Activated T-helper 17 cell treated with anti-CD3 and anti-CD28 coated beads, Interleukin-2, amount 50 U/mL, for 72 hours (primary cell): ENCODE results near the gene NBAS. TPM values are rescaled to one million over a fixed set of nuclear protein-coding genes. Genes with fewer than 3 reads are reported as not detected.

Source experiments
- ATAC-seq: fragments of 150-1000 bp; cut with Tn5 transposase; replicated peaks from 2 replicates; pipeline ENCODE4 v1.10.0; 2021; ENCODE audit warnings: mild to moderate bottlenecking, moderate library complexity
- H3K27ac Mint-ChIP-seq: one replicate; pipeline ENCODE4 v1.8.0; 2022; ENCODE audit warnings: mixed read lengths
- H3K27me3 Mint-ChIP-seq: one replicate; pipeline ENCODE4 v1.8.0; 2022; ENCODE audit warnings: mixed read lengths
- H3K36me3 Mint-ChIP-seq: one replicate; pipeline ENCODE4 v1.8.0; 2022; ENCODE audit warnings: low read depth, mild to moderate bottlenecking, mixed read lengths
- H3K4me1 Mint-ChIP-seq: one replicate; pipeline ENCODE4 v1.8.0; 2022; ENCODE audit warnings: mixed read lengths
- H3K4me3 Mint-ChIP-seq: one replicate; pipeline ENCODE4 v1.8.0; 2022; ENCODE audit warnings: mild to moderate bottlenecking, mixed read lengths
- H3K9me3 Mint-ChIP-seq: one replicate; pipeline ENCODE4 v1.8.0; 2022; ENCODE audit warnings: mixed read lengths
- total RNA-seq, 2 donors: library from RNA; stranded (reverse); gene quantifications; one replicate each; pipeline ENCODE4 v1.2.3, GENCODE V29; 2022

NBAS gene
- total RNA-seq, 2 donors from 2014 or later, result 36.3 to 39.5 TPM

DNA sequence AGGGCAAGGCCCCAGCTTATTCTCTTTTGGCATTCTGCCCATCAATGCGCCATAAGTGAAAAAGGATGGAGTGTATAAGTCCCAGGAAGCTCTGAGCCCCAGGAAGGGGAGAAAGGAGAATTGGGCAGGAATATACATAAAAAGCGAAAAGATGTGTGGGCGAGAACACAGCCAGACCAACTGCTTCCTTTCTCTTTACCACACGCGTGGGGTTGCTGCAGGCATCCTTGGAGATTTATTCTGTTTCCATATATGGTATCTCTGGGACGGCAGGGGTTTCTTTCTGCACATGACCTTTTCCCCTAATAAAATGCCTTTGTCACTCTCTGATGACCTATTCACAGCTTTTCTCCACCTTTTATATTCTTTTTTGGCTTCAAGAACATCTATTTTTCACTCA, 440.5 kb downstream of the NBAS start:
- Mint-ChIP-seq H3K4me1 (no peaks in the 10 kb centered on the region), H3K27ac (no peak overlapping the region), H3K4me3 (no peak overlapping the region), H3K36me3 (no peaks in the 10 kb centered on the region), H3K27me3 (no peaks in the 10 kb centered on the region), H3K9me3 (peaks cover 10% of the 10 kb centered on the region)
- ATAC-seq, result no peak

DNA sequence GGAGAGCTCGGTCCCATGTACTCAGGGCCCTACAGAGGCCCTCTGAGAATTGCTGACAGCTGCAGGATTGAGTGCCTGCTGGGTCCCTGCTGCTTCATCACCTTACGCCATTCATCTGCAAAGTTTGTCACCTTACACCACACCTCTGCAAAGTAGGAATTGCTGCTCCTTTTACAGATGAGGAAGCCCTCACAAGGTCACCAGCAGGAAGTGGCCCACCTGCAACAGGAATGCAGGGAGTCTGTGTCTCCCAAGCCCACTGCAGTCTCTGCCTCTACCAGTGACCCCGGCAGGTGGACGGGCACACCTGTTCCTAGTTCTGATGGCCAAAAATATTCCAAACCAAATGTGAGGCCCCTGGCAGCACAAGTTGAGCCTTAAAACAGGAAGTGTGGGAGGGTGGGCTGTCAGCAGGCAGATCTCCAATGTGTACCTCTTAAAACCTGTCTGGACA, 441.4 kb downstream of the NBAS start:
- H3K36me3 Mint-ChIP-seq, result no peaks in the 10 kb centered on the region
- no peak overlapping the region for H3K4me3 Mint-ChIP-seq
- H3K9me3 Mint-ChIP-seq, result peaks cover 10% of the 10 kb centered on the region
- H3K27me3 Mint-ChIP-seq, result no peaks in the 10 kb centered on the region
- no peak overlapping the region for H3K27ac Mint-ChIP-seq
- ATAC-seq, result no peak
- H3K4me1 Mint-ChIP-seq, result no peaks in the 10 kb centered on the region

DNA sequence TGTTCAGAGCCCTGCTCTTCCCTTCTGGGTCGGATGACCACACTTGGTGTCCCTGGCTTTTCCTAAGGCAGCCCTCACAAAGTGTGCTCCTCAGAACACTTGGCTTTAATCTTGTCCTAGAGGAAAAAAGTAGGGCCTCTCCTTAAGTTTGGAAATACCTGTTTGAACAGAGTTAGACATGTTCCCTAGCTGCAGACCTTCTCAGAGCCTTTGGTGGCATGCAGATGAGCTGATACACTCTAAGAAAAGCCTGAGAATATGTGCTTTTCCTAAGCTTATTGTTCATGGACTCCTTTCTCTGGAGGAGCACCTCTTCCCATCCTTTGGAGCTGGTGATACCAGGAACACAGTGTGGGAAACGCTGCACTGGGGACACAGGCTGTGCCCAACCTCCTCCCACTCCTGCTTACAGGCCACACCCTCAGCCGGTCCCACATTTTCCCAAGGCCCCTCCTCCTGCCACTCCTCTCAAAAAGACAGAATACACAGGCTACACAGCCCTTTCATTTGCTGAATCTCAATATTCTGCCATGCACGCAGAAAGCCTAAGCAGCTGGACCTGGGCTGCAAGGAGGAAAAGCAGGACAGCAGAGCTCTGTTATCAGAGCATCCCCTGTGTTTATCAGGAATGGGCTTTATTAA, 443.6 kb downstream of the NBAS start:
- Mint-ChIP-seq H3K36me3 (no peaks in the 10 kb centered on the region), H3K4me3 (no peak overlapping the region), H3K4me1 (no peaks in the 10 kb centered on the region), H3K27ac (no peak overlapping the region), H3K27me3 (no peaks in the 10 kb centered on the region), H3K9me3 (peaks cover 9% of the 10 kb centered on the region)
- ATAC-seq, result no peak

Other genes starting within 250 kb of the NBAS start
- 10 to 100 TPM; 41.1 to 95.2 TPM for gene DDX1, start 30.5 kb upstream of the NBAS start, total RNA-seq